HEK293 (cell line): Measurements from ENCODE around the gene ATOH1.

ENCODE experiments used
- CTCF ChIA-PET: fragments of 350-600 bp; formaldehyde crosslinking; extraction: SDS; loops from one replicate; lab custom pipeline; 2021; ENCODE audit warnings: antibody characterized with exemption; lab: Yijun Ruan, JAX
- POLR2A ChIA-PET: fragments of 300-600 bp; formaldehyde crosslinking; extraction: SDS; loops from one replicate; lab custom pipeline; 2020; ENCODE audit warnings: antibody characterized with exemption, inconsistent platforms; lab: Yijun Ruan, JAX
- H3K27ac ChIP-seq: fragments of 200-500 bp; sonication (Bioruptor generic); 2 replicates; pipeline ENCODE4 v1.5.1; 2014; ENCODE audit warnings: low read depth, low read length, control low read depth, inconsistent platforms; ENCODE audit errors: extremely low read depth
- H3K36me3 ChIP-seq, 2 experiments: fragments of 200-500 bp in 1 of 2; sonication (Bioruptor generic) in 1 of 2; 1 replicate in 1 of 2; 2 replicates in 1 of 2; pipeline ENCODE4 v1.5.1; 2014 to 2017; ENCODE audit warnings: inconsistent platforms in 2 of 2, low read length in 2 of 2; ENCODE audit not compliant: control insufficient read depth in 2 of 2, insufficient read depth in 1 of 2
- H3K4me1 ChIP-seq: fragments of 200-500 bp; sonication (Bioruptor generic); 2 replicates; pipeline ENCODE4 v1.5.1; 2014; ENCODE audit warnings: mild to moderate bottlenecking, low read length, inconsistent platforms; ENCODE audit not compliant: control insufficient read depth, insufficient read depth
- H3K4me3 ChIP-seq: 2 replicates; pipeline ENCODE4 v1.5.1; 2011; ENCODE audit warnings: low read depth, mild to moderate bottlenecking, control low read depth, low read length, moderate library complexity
- H3K9me3 ChIP-seq: fragments of 200-500 bp; sonication (Bioruptor generic); 2 replicates; pipeline ENCODE4 v1.5.1; 2014; ENCODE audit warnings: low read depth, low read length, inconsistent platforms; ENCODE audit not compliant: control insufficient read depth, insufficient read depth
- SETDB1 ChIP-seq: IDR thresholded peaks from one replicate; pipeline ENCODE4 v1.6.1; 2017; ENCODE audit warnings: mild to moderate bottlenecking, low read length, moderate library complexity, mixed read lengths; ENCODE audit not compliant: insufficient read length
- SP7 ChIP-seq: fragments of 450-650 bp; formaldehyde crosslinking; IDR thresholded peaks from 2 replicates; pipeline ENCODE4 v1.5.1; 2016; ENCODE audit warnings: missing biosample characterization, missing genetic modification characterization
- ZFP37 ChIP-seq: fragments of 450-650 bp; formaldehyde crosslinking; IDR thresholded peaks from 2 replicates; pipeline ENCODE4 v1.5.1; 2016; ENCODE audit warnings: missing biosample characterization, missing genetic modification characterization
- ZNF202 ChIP-seq: fragments of 450-650 bp; formaldehyde crosslinking; IDR thresholded peaks from 2 replicates; pipeline ENCODE4 v1.5.1; 2016; ENCODE audit warnings: missing biosample characterization, missing genetic modification characterization, borderline replicate concordance
- ZNF292 ChIP-seq: fragments of 450-650 bp; formaldehyde crosslinking; IDR thresholded peaks from 2 replicates; pipeline ENCODE4 v1.5.1; 2016; ENCODE audit warnings: low read depth, missing biosample characterization, missing genetic modification characterization, borderline replicate concordance
- ZNF335 ChIP-seq: fragments of 450-650 bp; formaldehyde crosslinking; conservative IDR thresholded peaks from 2 replicates; pipeline ENCODE4 v1.5.1; 2016; ENCODE audit warnings: missing biosample characterization, missing genetic modification characterization
- ZNF514 ChIP-seq: fragments of 450-650 bp; formaldehyde crosslinking; IDR thresholded peaks from 2 replicates; pipeline ENCODE4 v1.5.1; 2016; ENCODE audit warnings: missing biosample characterization, missing genetic modification characterization
- ZNF624 ChIP-seq: fragments of 450-650 bp; formaldehyde crosslinking; IDR thresholded peaks from 2 replicates; pipeline ENCODE4 v1.5.1; 2017; ENCODE audit warnings: missing biosample characterization, missing genetic modification characterization
- ZNF654 ChIP-seq: fragments of 450-650 bp; formaldehyde crosslinking; IDR thresholded peaks from 2 replicates; pipeline ENCODE4 v1.5.1; 2016; ENCODE audit warnings: low read depth, missing biosample characterization, missing genetic modification characterization
- ZNF76 ChIP-seq: fragments of 450-650 bp; formaldehyde crosslinking; IDR thresholded peaks from 2 replicates; pipeline ENCODE4; 2016; ENCODE audit warnings: low read depth, missing biosample characterization, missing genetic modification characterization, borderline replicate concordance
- ZNF776 ChIP-seq: fragments of 450-650 bp; formaldehyde crosslinking; IDR thresholded peaks from 2 replicates; pipeline ENCODE4 v1.5.0; 2017; ENCODE audit warnings: missing biosample characterization, missing genetic modification characterization, borderline replicate concordance
- ZNF843 ChIP-seq: fragments of 450-650 bp; formaldehyde crosslinking; IDR thresholded peaks from 2 replicates; pipeline ENCODE4 v1.5.1; 2016; ENCODE audit warnings: missing biosample characterization, missing genetic modification characterization
- TF ChIP-seq, protein P1 (sequence below): fragments of 450-650 bp; formaldehyde crosslinking; IDR thresholded peaks from 2 replicates; pipeline ENCODE4 v1.5.1; 2016; ENCODE audit warnings: missing biosample characterization, missing genetic modification characterization
- TF ChIP-seq, protein P2 (sequence below): fragments of 450-650 bp; formaldehyde crosslinking; IDR thresholded peaks from 2 replicates; pipeline ENCODE4 v1.5.1; 2016; ENCODE audit warnings: missing biosample characterization, missing genetic modification characterization
- TF ChIP-seq, protein P3 (sequence below): fragments of 450-650 bp; formaldehyde crosslinking; IDR thresholded peaks from 2 replicates; pipeline ENCODE4 v1.5.1; 2016; ENCODE audit warnings: missing biosample characterization, missing genetic modification characterization
- TF ChIP-seq, protein P4 (sequence below): fragments of 450-650 bp; formaldehyde crosslinking; IDR thresholded peaks from 2 replicates; pipeline ENCODE4 v1.5.1; 2016; ENCODE audit warnings: missing biosample characterization, missing genetic modification characterization
- TF ChIP-seq, protein P5 (sequence below): fragments of 450-650 bp; formaldehyde crosslinking; IDR thresholded peaks from 2 replicates; pipeline ENCODE4 v1.5.1; 2016; ENCODE audit warnings: missing biosample characterization, missing genetic modification characterization

Gene ATOH1

DNA sequence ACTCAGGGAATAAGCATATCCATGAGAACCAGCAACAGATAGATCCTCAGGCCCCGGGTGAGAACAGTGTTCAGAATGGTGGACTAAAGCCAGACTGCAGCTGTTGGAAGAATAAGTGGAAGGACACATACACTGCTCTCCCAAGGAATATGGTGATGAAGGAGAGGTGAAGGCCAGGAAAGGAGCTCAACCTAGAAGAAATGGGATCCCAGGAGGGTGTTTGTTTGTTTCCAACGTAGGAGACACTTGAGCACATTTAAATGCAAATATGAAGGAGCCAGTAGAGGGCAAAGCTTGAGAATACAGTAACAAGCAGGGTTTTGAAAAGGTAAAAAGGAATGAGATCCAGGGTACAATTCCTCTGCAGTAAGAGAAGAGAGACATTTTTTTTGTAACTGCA, 42.4 kb upstream of the ATOH1 start (continued):
- TF ChIP-seq ZNF292 (no peak), ZNF843 (no peak), ZNF624 (tag by site-specific recombination) (no peak), ZNF202 (no peak)
- TF ChIP-seq, protein P1, sequence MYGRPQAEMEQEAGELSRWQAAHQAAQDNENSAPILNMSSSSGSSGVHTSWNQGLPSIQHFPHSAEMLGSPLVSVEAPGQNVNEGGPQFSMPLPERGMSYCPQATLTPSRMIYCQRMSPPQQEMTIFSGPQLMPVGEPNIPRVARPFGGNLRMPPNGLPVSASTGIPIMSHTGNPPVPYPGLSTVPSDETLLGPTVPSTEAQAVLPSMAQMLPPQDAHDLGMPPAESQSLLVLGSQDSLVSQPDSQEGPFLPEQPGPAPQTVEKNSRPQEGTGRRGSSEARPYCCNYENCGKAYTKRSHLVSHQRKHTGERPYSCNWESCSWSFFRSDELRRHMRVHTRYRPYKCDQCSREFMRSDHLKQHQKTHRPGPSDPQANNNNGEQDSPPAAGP (tag by site-specific recombination), result no peak

DNA sequence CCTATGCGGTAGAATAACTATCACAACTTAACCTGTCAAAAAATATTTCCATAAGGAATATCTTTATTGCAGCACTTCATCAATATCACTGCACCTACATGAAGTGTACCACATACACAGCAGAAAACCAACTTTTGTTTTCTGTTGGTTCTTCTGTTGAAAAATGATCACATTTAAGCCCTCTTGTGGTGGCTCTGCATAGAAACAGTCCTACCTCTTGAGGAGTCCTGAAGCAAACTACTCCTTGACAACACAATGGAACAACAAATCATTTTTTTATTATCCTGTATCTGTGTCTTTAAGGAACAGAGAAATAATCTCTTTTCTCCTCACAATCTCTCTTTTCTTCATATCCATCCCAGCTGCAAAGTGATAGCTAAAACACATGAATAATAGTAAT, 39.8 kb upstream of the ATOH1 start:
- CTCF ChIA-PET, result interaction anchor here (0.7 to 1.3 kb wide), 5 partner anchors 67 to 1454 kb away, joined by 3 to 9 read pairs (median 5); no protein-coding TSS in a partner anchor
- TF ChIP-seq SP7 (tag by site-specific recombination), result no peak
- no peak for TF ChIP-seq ZNF514 (tag by site-specific recombination)
- no peak for TF ChIP-seq ZNF776 (tag by site-specific recombination)
- TF ChIP-seq SETDB1, result no peak
- TF ChIP-seq, protein P2, sequence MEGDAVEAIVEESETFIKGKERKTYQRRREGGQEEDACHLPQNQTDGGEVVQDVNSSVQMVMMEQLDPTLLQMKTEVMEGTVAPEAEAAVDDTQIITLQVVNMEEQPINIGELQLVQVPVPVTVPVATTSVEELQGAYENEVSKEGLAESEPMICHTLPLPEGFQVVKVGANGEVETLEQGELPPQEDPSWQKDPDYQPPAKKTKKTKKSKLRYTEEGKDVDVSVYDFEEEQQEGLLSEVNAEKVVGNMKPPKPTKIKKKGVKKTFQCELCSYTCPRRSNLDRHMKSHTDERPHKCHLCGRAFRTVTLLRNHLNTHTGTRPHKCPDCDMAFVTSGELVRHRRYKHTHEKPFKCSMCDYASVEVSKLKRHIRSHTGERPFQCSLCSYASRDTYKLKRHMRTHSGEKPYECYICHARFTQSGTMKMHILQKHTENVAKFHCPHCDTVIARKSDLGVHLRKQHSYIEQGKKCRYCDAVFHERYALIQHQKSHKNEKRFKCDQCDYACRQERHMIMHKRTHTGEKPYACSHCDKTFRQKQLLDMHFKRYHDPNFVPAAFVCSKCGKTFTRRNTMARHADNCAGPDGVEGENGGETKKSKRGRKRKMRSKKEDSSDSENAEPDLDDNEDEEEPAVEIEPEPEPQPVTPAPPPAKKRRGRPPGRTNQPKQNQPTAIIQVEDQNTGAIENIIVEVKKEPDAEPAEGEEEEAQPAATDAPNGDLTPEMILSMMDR, result 0 out of 2 replicates have a peak, but pooled peaks have one; percentile 13
- TF ChIP-seq ZFP37 (tag by site-specific recombination), result no peak
- no peak for TF ChIP-seq ZNF624 (tag by site-specific recombination)
- TF ChIP-seq, protein P3, sequence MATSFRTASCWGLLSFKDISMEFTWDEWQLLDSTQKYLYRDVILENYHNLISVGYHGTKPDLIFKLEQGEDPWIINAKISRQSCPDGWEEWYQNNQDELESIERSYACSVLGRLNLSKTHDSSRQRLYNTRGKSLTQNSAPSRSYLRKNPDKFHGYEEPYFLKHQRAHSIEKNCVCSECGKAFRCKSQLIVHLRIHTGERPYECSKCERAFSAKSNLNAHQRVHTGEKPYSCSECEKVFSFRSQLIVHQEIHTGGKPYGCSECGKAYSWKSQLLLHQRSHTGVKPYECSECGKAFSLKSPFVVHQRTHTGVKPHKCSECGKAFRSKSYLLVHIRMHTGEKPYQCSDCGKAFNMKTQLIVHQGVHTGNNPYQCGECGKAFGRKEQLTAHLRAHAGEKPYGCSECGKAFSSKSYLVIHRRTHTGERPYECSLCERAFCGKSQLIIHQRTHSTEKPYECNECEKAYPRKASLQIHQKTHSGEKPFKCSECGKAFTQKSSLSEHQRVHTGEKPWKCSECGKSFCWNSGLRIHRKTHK (tag by site-specific recombination), result no peak
- Histone ChIP-seq H3K4me3 (no peak overlapping the region), H3K27ac (no peak overlapping the region), H3K4me1 (no peaks in the 10 kb centered on the region), H3K9me3 (no peaks in the 10 kb centered on the region), H3K36me3 (no peaks in the 10 kb centered on the region)
- POLR2A ChIA-PET, result no interaction called here

DNA sequence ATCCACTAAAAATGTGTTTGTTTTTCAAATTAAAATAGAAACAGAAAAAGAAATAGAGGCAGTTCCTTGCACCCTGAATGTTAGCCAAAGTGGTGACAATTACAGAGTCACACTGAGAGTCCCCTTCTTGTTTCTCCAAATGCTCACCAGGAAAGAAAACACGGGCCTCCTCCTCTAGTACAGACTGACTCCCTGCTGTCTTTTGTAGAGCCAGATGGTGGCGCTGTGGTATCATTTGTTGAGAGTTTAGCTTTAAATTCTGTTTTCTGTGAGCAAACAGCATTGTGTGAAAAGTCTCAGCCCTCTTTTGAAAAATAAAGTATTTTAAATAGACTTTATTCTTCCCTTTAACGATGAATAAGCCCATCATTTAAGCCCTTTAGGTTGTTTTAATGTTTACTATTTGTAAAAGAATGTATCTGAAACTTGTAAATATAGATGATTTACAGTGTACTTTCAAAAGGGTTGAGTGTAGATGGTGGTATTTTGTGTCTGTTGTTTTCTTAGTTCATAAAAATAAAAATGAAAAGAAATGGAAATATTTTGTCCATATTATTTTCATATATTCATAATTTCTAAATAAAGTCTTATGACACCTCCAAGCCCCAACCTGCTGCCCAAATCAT, 36.9 kb upstream of the ATOH1 start:
- Histone ChIP-seq H3K9me3 (no peaks in the 10 kb centered on the region), H3K27ac (no peak overlapping the region), H3K4me3 (no peak overlapping the region), H3K4me1 (no peaks in the 10 kb centered on the region), H3K36me3 (no peaks in the 10 kb centered on the region)
- POLR2A ChIA-PET, result no interaction called here
- TF ChIP-seq ZNF654, result peak; percentile 87
- TF ChIP-seq, protein P4, sequence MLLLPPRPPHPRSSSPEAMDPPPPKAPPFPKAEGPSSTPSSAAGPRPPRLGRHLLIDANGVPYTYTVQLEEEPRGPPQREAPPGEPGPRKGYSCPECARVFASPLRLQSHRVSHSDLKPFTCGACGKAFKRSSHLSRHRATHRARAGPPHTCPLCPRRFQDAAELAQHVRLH (tag by site-specific recombination), result no peak
- TF ChIP-seq ZNF76 (tag by site-specific recombination), result no peak
- no peak for TF ChIP-seq ZNF335 (tag by site-specific recombination)
- TF ChIP-seq, protein P5, sequence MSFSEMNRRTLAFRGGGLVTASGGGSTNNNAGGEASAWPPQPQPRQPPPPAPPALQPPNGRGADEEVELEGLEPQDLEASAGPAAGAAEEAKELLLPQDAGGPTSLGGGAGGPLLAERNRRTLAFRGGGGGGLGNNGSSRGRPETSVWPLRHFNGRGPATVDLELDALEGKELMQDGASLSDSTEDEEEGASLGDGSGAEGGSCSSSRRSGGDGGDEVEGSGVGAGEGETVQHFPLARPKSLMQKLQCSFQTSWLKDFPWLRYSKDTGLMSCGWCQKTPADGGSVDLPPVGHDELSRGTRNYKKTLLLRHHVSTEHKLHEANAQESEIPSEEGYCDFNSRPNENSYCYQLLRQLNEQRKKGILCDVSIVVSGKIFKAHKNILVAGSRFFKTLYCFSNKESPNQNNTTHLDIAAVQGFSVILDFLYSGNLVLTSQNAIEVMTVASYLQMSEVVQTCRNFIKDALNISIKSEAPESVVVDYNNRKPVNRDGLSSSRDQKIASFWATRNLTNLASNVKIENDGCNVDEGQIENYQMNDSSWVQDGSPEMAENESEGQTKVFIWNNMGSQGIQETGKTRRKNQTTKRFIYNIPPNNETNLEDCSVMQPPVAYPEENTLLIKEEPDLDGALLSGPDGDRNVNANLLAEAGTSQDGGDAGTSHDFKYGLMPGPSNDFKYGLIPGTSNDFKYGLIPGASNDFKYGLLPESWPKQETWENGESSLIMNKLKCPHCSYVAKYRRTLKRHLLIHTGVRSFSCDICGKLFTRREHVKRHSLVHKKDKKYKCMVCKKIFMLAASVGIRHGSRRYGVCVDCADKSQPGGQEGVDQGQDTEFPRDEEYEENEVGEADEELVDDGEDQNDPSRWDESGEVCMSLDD (tag by site-specific recombination), result no peak
- TF ChIP-seq, protein P2, result 0 out of 2 replicates have a peak, but pooled peaks have one; percentile 31
- CTCF ChIA-PET, result interaction anchor here (0.5 to 1.7 kb wide), 7 partner anchors 8 to 591 kb away, joined by 3 to 7 read pairs (median 3); no protein-coding TSS in a partner anchor
